ENCODE results near the gene GMCL2.

Gene GMCL2

DNA sequence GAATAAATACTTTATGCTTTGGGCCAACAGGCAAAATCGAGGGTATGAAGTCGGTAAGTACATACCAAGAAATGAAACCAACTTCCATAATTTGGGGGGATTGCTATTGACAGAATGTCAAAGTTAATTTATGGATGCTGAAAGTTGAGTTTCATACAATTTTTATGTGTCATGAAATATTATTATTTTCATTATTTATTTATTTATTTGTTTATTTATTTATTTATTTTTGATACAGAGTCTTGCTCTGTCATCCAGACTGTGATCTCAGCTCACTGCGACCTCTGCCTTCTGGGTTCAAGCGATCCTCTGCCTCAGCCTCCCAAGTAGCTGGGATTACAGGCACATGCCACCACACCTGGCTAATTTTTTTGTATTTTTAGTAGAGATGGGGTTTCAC lies 4.5 kb upstream of the GMCL2 start:
- Histone ChIP-seq H3K27me3 (no peaks in the 10 kb centered on the region; the same call in 1 of the 2 replicates), H3K9me3 (no peaks in the 10 kb centered on the region), H3K36me3 (no peaks in the 10 kb centered on the region), H3K4me1 (no peaks in the 10 kb centered on the region), H3K4me3 (ENCODE audit: low read depth, low read length) (no peak overlapping the region)
- no peak for DNase-seq
- TF ChIP-seq, protein P1, sequence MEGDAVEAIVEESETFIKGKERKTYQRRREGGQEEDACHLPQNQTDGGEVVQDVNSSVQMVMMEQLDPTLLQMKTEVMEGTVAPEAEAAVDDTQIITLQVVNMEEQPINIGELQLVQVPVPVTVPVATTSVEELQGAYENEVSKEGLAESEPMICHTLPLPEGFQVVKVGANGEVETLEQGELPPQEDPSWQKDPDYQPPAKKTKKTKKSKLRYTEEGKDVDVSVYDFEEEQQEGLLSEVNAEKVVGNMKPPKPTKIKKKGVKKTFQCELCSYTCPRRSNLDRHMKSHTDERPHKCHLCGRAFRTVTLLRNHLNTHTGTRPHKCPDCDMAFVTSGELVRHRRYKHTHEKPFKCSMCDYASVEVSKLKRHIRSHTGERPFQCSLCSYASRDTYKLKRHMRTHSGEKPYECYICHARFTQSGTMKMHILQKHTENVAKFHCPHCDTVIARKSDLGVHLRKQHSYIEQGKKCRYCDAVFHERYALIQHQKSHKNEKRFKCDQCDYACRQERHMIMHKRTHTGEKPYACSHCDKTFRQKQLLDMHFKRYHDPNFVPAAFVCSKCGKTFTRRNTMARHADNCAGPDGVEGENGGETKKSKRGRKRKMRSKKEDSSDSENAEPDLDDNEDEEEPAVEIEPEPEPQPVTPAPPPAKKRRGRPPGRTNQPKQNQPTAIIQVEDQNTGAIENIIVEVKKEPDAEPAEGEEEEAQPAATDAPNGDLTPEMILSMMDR (IDR thresholded peaks at IDR 0.05; ENCODE audit: low read depth, low read length), result no peak

DNA sequence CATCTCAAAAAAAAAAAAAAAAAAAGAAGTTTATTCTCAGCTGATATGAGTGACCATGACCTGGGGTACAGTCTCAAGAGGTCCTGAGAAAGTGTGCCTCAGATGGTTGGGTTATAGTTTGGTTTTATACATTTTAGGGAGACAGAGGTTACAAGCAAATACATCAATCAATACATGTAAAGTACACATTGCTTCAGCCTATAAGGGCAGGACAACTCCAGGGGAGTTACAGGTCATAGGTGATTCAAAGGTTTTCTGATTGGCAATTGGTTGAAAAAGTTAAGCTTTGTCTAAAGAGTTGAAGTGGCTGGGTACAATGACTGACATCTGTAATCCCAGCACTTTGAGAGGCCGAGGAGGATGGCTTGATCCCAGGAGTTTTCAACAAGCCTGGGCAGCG lies 2.3 kb upstream of the GMCL2 start:
- Histone ChIP-seq H3K36me3 (no peaks in the 10 kb centered on the region), H3K4me3 (ENCODE audit: low read depth, low read length) (no peak overlapping the region), H3K27me3 (no peaks in the 10 kb centered on the region; the same call in 1 of the 2 replicates), H3K9me3 (no peaks in the 10 kb centered on the region), H3K4me1 (no peaks in the 10 kb centered on the region; the same call in 1 of the 2 replicates)
- TF ChIP-seq, protein P1 (IDR thresholded peaks at IDR 0.05; ENCODE audit: low read depth, low read length), result no peak
- DNase-seq, result no peak

GRCh38 chr5:178186427-178186826 lies 744 bp downstream of the GMCL2 start:
- TF ChIP-seq, protein P1 (IDR thresholded peaks at IDR 0.05; ENCODE audit: low read depth, low read length), result no peak

GRCh38 chr5:178182158-178182876 lies 4.9 kb downstream of the GMCL2 start:
- TF ChIP-seq, protein P1 (IDR thresholded peaks at IDR 0.05; ENCODE audit: low read depth, low read length), result no peak
- Histone ChIP-seq H3K9me3 (no peaks in the 10 kb centered on the region), H3K27me3 (no peaks in the 10 kb centered on the region), H3K36me3 (no peaks in the 10 kb centered on the region), H3K4me1 (no peaks in the 10 kb centered on the region; the same call in 1 of the 2 replicates), H3K4me3 (ENCODE audit: low read depth, low read length) (no peak overlapping the region)
- DNase-seq, result no peak

More at GRCh38 chr5:178186427-178186826, 744 bp downstream of the GMCL2 start:
- no peak overlapping the region for H3K4me3 ChIP-seq (ENCODE audit: low read depth, low read length)
- no peaks in the 10 kb centered on the region for H3K27me3 ChIP-seq
- H3K4me1 ChIP-seq, result no peaks in the 10 kb centered on the region; the same call in 1 of the 2 replicates
- no peaks in the 10 kb centered on the region for H3K9me3 ChIP-seq
- no peaks in the 10 kb centered on the region for H3K36me3 ChIP-seq
- no peak for DNase-seq

DNA sequence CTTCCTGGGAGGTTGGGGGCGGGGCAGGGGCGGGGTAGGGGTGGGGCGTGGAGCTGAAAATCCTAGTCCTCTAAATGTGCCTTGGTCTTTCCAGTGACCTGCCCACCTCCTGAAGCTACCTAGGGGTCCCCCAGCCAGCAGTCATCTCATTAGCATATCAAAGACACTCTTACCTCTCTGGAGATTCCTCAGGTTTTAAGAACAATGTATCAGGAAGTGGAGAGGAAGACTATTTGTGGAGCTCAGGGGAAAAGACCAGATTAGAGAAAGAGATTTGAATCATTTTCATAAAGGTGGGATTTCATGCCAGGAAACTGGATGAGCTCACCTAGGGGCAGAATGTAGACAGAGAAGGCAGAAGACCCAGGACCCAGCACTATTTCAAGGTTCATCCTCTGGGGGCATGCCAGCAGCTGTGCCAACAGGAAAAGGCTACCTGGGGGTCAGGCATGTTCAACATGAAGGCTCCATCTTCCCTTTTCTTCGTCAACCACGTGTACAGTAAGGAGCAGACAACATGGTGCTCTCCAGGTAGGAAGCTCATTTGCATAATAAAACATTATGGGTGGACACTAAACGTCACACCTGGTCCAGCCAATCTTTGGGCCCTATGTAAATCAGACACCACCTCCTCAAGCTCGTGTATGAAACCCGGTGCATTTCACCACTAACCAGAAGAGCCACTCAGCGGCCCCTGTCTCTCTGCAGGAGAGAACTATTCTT lies 6.9 kb downstream of the GMCL2 start:
- DNase-seq, result no peak
- no peak overlapping the region for H3K4me3 ChIP-seq (ENCODE audit: low read depth, low read length)

More for the DNA sequence above, 6.9 kb downstream of the GMCL2 start:
- no peaks in the 10 kb centered on the region for H3K27me3 ChIP-seq
- no peaks in the 10 kb centered on the region for H3K36me3 ChIP-seq
- TF ChIP-seq, protein P1 (IDR thresholded peaks at IDR 0.05; ENCODE audit: low read depth, low read length), result no peak
- H3K9me3 ChIP-seq, result no peaks in the 10 kb centered on the region
- no peaks in the 10 kb centered on the region for H3K4me1 ChIP-seq
